Left lung (tissue), 10 donors: Measurements from ENCODE around the gene TRPC4AP. TPM values are rescaled to one million over a fixed set of nuclear protein-coding genes. Genes with fewer than 3 reads are reported as not detected.

Experiments
- ATAC-seq: fragments of 200-7000 bp; cut with Tn5 transposase; one replicate; pipeline ENCODE4 v1.9.1; 2020; ENCODE audit warnings: moderate library complexity
- DNase-seq, 4 donors: peaks; one replicate each; pipeline ENCODE4 v3.0.0-alpha.2; 2013 to 2020
- H3K27ac ChIP-seq, 2 donors: fragments of 200-600 bp; sonication (generic) in 1 of 2; one replicate each; pipeline versions ENCODE4 v1.5.0 to v1.8.0; 2020 to 2021
- H3K27me3 ChIP-seq, 2 donors: fragments of 200-600 bp; sonication (generic) in 1 of 2; one replicate each; pipeline versions ENCODE4 v1.5.0 to v1.8.0; 2020 to 2021
- H3K36me3 ChIP-seq, 2 donors: fragments of 200-600 bp; sonication (generic) in 1 of 2; one replicate each; pipeline versions ENCODE4 v1.5.0 to v1.8.0; 2020 to 2021
- H3K4me1 ChIP-seq, 2 donors: fragments of 200-600 bp; one replicate each; pipeline ENCODE4 v1.8.0; 2021
- H3K4me3 ChIP-seq, 2 donors: fragments of 200-600 bp; sonication (generic) in 1 of 2; one replicate each; pipeline versions ENCODE4 v1.5.0 to v1.8.0; 2020 to 2021; ENCODE audit warnings: mild to moderate bottlenecking in 1 of 2
- H3K9me3 ChIP-seq, 2 donors: fragments of 200-600 bp; sonication (generic) in 1 of 2; one replicate each; pipeline versions ENCODE4 v1.5.0 to v1.8.0; 2020 to 2021
- intact Hi-C, 2 donors: fragments of 100-400 bp; cut with DNase I; formaldehyde crosslinking; loops; one replicate each; pipeline versions ENCODE4 v1.11.2 to v1.14.2; 2022
- polyA plus RNA-seq, 6 donors: library from polyadenylated mRNA; unstranded; fragments of 120-200 nt; gene quantifications; one replicate each; pipeline ENCODE4 v1.2.1, GENCODE V29; 2013; ENCODE audit not compliant: insufficient read length in 6 of 6
- total RNA-seq, 2 donors: library from RNA; stranded (reverse); fragmentation: NEBNext Ultra II Directional; extraction: Animal tissue kit (Norgen Biotek cat#: 25700); gene quantifications; one replicate each; pipeline ENCODE4 v1.2.1, GENCODE V29; 2021
- TF ChIP-seq, protein P1 (sequence below), 2 donors: fragments of 200-600 bp; sonication (generic) in 1 of 2; IDR thresholded peaks; one replicate each; pipeline versions ENCODE4 v1.5.0 to v1.8.0; 2021; ENCODE audit warnings: antibody characterized with exemption in 2 of 2
- donor health status: DM: no; HTN: yes; CAD: no.
- donor health status: DM: no; HTN: no; CAD: no.

TRPC4AP gene
- total and polyA plus RNA-seq, 8 donors = 57.8 to 70.8 (median 67.0) TPM

DNA sequence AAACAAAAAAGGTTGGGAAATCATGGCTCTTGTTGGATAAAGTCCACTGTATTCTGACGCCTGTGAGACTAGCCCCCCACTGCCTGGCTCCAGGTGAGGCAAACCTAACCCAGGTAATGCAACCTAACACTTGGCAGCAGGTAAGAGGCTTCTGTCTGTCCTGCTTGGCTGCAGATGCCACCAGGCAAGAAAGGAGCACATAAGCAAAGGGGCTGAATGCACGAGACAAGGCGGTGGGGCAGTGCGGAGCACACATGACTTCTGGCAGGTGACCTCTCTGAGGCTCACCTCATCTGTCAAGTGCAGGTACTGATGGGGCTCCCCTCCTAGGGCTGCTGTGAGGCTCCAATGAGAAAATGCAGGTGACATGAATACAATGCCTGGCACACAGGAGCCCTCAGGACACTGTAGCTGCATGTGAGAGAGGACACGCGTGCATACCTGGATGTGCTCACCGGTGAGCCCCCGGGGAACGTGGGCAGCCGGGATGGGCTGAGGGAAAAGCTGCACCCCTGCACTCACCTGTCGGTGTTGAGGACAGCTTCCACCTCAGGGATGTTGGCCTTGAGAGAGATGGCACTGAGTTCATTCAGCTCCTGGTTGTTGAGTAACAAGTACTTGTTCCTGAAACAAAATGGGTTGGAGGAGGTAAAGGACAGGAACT is 82.8 kb downstream of the TRPC4AP start:
- DNase-seq (peak in 2 of 4 donors; percentile 19 to 21), ATAC-seq (no peak)
- Histone ChIP-seq H3K36me3 (peaks cover 0 to 100% of the 10 kb centered on the region in 2 donors), H3K4me1 (peaks cover 0 to 5% of the 10 kb centered on the region in 2 donors), H3K9me3 (no peaks in the 10 kb centered on the region), H3K27ac (no peak overlapping the region), H3K4me3 (no peak overlapping the region), H3K27me3 (no peaks in the 10 kb centered on the region)
- TF ChIP-seq, protein P1, sequence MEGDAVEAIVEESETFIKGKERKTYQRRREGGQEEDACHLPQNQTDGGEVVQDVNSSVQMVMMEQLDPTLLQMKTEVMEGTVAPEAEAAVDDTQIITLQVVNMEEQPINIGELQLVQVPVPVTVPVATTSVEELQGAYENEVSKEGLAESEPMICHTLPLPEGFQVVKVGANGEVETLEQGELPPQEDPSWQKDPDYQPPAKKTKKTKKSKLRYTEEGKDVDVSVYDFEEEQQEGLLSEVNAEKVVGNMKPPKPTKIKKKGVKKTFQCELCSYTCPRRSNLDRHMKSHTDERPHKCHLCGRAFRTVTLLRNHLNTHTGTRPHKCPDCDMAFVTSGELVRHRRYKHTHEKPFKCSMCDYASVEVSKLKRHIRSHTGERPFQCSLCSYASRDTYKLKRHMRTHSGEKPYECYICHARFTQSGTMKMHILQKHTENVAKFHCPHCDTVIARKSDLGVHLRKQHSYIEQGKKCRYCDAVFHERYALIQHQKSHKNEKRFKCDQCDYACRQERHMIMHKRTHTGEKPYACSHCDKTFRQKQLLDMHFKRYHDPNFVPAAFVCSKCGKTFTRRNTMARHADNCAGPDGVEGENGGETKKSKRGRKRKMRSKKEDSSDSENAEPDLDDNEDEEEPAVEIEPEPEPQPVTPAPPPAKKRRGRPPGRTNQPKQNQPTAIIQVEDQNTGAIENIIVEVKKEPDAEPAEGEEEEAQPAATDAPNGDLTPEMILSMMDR (IDR thresholded peaks at IDR 0.05) = no peak
- intact Hi-C loops = no loop called here

DNA sequence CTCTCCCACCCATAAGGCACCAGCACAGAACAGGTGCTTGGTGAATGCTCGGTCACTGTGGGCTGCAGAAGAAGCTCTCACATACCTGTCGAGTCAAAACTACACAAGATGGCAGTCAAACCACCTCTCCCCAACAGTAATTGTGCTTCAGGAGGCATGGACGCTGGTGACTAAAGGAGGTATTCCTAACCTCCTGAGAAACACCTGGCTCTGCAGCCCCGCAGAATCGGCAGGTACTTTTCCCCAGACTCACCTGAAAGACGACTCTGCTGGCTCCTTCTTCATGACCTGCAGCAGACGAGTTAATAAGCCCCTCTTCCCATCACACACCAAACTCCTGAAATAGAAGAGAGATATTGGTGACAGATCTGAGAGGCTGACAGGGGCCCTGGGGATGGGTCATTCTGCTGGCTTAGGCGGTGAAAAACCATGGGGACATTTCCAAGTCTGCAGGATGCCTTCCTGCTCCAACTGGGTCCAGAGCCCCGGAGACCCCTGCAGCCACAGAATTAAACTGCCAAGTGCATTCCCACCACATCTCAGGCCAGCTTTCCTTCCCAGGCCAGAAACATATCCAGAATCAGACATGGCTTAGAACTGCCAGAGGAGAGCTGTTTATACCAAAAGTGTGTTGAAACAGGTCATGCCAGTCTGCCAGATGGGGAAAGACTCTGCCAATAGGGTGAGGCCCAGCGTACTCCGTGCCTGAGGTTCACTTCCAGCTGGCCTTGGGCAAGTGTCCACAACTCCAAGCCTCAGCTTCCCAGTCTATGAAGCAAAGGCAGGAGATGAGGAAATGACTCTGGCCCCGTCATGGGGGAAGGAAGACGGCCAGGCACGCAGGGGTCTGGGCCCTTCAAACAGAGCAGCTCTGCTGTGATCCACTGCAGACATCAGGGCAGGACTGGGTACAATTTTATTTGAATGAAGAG is 83.9 kb downstream of the TRPC4AP start:
- no peak overlapping the region for H3K4me3 ChIP-seq
- H3K4me1 ChIP-seq = peaks cover 0 to 5% of the 10 kb centered on the region in 2 donors
- TF ChIP-seq, protein P1 (IDR thresholded peaks at IDR 0.05) = no peak
- peaks cover 0 to 100% of the 10 kb centered on the region in 2 donors for H3K36me3 ChIP-seq
- DNase-seq (peak in 1 of 4 donors; percentile 30), ATAC-seq (peak; percentile 6)
- no peak overlapping the region for H3K27ac ChIP-seq
- H3K9me3 ChIP-seq = no peaks in the 10 kb centered on the region
- H3K27me3 ChIP-seq = no peaks in the 10 kb centered on the region
- intact Hi-C loops = no loop called here

DNA sequence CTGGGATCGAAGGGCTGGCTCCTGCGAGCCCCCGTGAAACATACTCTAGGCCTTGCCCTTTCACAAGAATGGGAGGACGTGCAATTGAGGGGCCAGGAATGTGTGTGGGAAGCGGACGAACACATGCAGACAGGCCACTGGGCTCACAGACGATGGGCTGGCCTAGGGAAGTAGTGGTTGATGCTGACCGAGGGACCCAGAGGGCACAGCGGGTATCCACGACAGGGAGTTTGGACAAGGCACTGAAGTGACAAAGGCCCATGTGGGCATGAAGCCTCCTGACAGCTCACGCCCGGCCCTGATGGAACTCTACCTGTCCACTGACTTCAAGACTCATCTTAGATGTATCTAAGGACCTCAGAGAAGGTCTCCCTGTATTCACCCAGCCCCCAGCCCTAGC is 84.7 kb downstream of the TRPC4AP start:
- intact Hi-C loops = no loop called here
- Histone ChIP-seq H3K27me3 (no peaks in the 10 kb centered on the region), H3K27ac (no peak overlapping the region), H3K4me1 (peaks cover 0 to 5% of the 10 kb centered on the region in 2 donors), H3K36me3 (peaks cover 0 to 100% of the 10 kb centered on the region in 2 donors), H3K9me3 (no peaks in the 10 kb centered on the region), H3K4me3 (no peak overlapping the region)
- DNase-seq (peak in 2 of 4 donors; percentile 24 to 45), ATAC-seq (no peak)
- TF ChIP-seq, protein P1 (IDR thresholded peaks at IDR 0.05) = no peak

DNA sequence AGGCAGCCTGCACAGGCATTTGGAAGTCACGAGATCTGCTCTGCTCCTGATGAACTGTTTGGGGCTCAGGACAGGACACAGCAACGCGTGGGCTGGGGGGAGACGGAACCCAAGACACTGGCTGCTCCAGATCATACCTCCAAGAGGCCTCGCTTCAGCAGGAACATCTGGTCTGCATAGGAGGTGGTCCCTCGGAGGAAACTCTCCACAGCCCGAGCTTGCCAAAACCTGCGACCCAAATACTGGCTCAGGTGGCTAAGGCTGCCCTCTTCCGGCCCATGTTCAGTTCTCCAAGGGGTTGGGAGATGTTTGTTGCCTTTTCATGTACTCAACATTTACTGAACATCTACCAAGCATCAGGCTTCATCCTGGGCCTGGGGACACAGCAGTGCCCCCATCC is 85.2 kb downstream of the TRPC4AP start:
- H3K36me3 ChIP-seq = peaks cover 0 to 100% of the 10 kb centered on the region in 2 donors
- no peak overlapping the region for H3K4me3 ChIP-seq
- intact Hi-C loops = no loop called here
- H3K27ac ChIP-seq = no peak overlapping the region
- peaks cover 0 to 4% of the 10 kb centered on the region in 2 donors for H3K4me1 ChIP-seq
- TF ChIP-seq, protein P1 (IDR thresholded peaks at IDR 0.05) = no peak
- no peak for ATAC-seq
- H3K27me3 ChIP-seq = no peaks in the 10 kb centered on the region
- peak in 1 of 4 donors; percentile 13 for DNase-seq
- no peaks in the 10 kb centered on the region for H3K9me3 ChIP-seq

DNA sequence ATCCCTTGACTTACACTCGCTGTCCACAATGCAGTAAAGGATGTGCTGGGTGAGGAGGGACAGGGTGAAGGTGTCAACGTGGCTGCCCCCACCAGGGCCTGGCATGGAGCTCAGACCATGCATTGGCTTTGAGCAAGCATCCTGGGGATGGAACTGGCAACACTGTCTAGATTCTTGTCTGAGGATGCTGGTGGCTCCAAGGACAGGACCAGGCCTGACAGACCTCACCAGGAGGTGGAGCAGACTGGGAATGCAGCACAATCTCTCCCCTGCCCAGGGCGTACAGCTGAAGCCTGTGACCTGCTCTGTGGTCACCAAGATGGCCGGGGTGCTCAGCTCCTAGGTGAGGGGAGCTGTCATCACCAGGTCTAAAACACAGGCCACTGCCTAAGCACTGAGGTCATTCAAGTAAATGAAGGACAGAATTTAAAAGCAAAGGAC is 86.1 kb downstream of the TRPC4AP start:
- ATAC-seq (no peak), DNase-seq (peak in 2 of 4 donors; percentile 29 to 30)
- Histone ChIP-seq H3K4me1 (no peaks in the 10 kb centered on the region), H3K4me3 (no peak overlapping the region), H3K36me3 (peaks cover 0 to 100% of the 10 kb centered on the region in 2 donors), H3K27ac (no peak overlapping the region), H3K27me3 (no peaks in the 10 kb centered on the region), H3K9me3 (no peaks in the 10 kb centered on the region)
- intact Hi-C loops = no loop called here
- TF ChIP-seq, protein P1 (IDR thresholded peaks at IDR 0.05) = no peak
